OCI-LY3 (cell line): ENCODE measurements around the gene AMPD2.

Source experiments
- EZH2phosphoT487 ChIP-seq: fragments of 200-600 bp; shearing (Covaris generic); IDR thresholded peaks from 2 replicates; pipeline ENCODE4 v1.6.1; 2018; ENCODE audit warnings: antibody characterized with exemption, mixed run types, low read depth
- TF ChIP-seq, protein P1 (sequence below): fragments of 200-600, 300-600 bp; sonication (generic); IDR thresholded peaks from 2 replicates; pipeline ENCODE4 v1.5.1; 2014; ENCODE audit warnings: antibody characterized with exemption, low read length, low read depth

DNA sequence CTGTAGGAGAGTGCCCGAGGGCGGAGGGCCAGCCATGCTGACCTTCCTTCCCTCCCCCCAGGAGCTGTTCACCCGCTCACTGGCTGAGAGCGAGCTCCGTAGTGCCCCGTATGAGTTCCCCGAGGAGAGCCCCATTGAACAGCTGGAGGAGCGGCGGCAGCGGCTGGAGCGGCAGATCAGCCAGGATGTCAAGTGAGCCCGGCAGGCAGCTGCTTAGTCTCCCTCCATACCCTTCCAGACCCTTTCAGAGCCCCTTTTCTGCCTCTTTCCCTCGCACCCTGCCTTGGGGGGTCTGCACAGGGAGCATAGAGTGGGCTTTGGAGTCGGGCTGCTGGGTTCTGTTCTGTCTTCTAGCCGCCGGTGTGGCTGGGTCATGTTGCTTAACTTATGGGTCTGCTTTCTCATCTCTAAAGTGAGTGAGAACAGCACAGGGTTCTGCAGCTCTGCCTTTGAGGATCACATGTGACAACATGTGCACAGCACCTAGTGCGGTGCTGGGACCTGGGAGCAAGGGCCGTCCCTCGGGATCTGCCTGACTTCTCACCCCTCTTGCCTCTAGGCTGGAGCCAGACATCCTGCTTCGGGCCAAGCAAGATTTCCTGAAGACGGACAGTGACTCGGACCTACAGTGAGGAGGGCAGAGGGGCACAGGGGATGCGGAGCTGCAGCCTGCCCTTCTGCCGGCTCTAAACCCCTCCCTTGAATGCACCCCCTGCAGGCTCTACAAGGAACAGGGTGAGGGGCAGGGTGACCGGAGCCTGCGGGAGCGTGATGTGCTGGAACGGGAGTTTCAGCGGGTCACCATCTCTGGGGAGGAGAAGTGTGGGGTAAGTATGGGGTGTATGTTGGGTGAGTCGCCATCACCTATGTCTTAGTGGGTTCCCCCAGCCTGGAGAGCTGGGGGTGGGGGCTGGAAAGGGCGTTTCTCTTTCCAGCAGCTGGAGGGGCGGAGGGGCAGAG is 6.2 kb downstream of the AMPD2 start:
- TF ChIP-seq, protein P1, sequence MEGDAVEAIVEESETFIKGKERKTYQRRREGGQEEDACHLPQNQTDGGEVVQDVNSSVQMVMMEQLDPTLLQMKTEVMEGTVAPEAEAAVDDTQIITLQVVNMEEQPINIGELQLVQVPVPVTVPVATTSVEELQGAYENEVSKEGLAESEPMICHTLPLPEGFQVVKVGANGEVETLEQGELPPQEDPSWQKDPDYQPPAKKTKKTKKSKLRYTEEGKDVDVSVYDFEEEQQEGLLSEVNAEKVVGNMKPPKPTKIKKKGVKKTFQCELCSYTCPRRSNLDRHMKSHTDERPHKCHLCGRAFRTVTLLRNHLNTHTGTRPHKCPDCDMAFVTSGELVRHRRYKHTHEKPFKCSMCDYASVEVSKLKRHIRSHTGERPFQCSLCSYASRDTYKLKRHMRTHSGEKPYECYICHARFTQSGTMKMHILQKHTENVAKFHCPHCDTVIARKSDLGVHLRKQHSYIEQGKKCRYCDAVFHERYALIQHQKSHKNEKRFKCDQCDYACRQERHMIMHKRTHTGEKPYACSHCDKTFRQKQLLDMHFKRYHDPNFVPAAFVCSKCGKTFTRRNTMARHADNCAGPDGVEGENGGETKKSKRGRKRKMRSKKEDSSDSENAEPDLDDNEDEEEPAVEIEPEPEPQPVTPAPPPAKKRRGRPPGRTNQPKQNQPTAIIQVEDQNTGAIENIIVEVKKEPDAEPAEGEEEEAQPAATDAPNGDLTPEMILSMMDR, result no peak
- TF ChIP-seq EZH2phosphoT487, result no peak
